Measurements from ENCODE around the gene PCDHGB1.
"Not testable (repeated sequence)": the region's sequence is repeated elsewhere in the genome, so short reads cannot be mapped to it uniquely, and the experiment has no call there.

Gene PCDHGB1

DNA sequence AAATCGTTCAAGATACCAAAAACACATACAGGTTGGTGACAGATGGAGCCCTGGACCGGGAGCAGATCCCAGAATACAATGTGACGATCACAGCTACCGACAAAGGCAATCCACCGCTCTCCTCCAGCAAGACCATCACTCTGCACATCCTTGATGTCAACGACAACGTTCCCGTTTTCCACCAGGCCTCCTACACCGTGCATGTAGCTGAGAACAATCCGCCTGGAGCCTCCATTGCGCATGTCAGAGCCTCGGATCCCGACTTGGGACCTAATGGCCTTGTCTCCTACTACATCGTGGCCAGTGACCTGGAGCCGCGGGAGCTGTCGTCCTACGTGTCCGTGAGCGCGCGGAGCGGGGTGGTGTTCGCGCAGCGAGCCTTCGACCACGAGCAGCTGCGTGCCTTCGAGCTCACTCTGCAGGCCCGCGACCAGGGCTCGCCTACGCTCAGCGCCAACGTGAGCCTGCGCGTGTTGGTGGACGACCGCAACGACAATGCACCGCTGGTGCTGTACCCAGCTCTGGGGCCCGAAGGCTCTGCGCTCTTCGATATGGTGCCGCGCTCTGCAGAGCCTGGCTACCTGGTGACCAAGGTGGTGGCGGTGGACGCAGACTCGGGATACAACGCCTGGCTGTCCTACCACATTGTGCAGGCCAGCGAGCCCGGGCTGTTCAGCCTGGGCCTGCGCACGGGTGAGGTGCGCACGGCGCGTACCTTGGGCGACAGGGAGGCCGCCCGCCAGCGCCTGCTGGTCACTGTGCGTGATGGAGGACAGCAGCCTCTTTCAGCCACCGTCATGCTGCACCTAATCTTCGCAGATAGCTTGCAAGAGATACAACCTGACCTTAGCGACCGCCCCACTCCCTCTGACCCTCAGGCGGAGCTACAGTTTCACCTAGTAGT, 21.9 kb downstream of the PCDHGB1 start:
- CTCF ChIA-PET, result no interaction called here
- DNase-seq (ENCODE audit: extremely low spot score), result no peak
- POLR2A ChIA-PET, result no interaction called here
- no peak for TF ChIP-seq ZNF384 (IDR thresholded peaks at IDR 0.05)
- TF ChIP-seq FOXA1 (IDR thresholded peaks at IDR 0.05), result no peak
- TF ChIP-seq TARDBP (IDR thresholded peaks at IDR 0.05), result no peak
- TF ChIP-seq BHLHE40 (IDR thresholded peaks at IDR 0.05; ENCODE audit: borderline replicate concordance), result no peak
- TF ChIP-seq L3MBTL2 (conservative IDR thresholded peaks at IDR 0.05), result no peak
- no peak for TF ChIP-seq CTBP1 (IDR thresholded peaks at IDR 0.05; ENCODE audit: borderline replicate concordance)
- no peak for TF ChIP-seq LEF1 (IDR thresholded peaks at IDR 0.05; ENCODE audit: borderline replicate concordance)
- no peak for TF ChIP-seq HDGF (IDR thresholded peaks at IDR 0.05; ENCODE audit: borderline replicate concordance)
- TF ChIP-seq FOXK2 (IDR thresholded peaks at IDR 0.05), result no peak
- TF ChIP-seq SP1 (IDR thresholded peaks at IDR 0.05), result no peak
- no peak for TF ChIP-seq SUZ12 (IDR thresholded peaks at IDR 0.05)
- TF ChIP-seq, protein P1, sequence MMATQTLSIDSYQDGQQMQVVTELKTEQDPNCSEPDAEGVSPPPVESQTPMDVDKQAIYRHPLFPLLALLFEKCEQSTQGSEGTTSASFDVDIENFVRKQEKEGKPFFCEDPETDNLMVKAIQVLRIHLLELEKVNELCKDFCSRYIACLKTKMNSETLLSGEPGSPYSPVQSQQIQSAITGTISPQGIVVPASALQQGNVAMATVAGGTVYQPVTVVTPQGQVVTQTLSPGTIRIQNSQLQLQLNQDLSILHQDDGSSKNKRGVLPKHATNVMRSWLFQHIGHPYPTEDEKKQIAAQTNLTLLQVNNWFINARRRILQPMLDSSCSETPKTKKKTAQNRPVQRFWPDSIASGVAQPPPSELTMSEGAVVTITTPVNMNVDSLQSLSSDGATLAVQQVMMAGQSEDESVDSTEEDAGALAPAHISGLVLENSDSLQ (IDR thresholded peaks at IDR 0.05), result no peak
- TF ChIP-seq FOXM1 (IDR thresholded peaks at IDR 0.05; ENCODE audit: borderline replicate concordance), result no peak
- no peak for TF ChIP-seq ARNT (IDR thresholded peaks at IDR 0.05)
- no peak for TF ChIP-seq ELF4 (IDR thresholded peaks at IDR 0.05)
- TF ChIP-seq NFRKB (IDR thresholded peaks at IDR 0.05), result no peak

DNA sequence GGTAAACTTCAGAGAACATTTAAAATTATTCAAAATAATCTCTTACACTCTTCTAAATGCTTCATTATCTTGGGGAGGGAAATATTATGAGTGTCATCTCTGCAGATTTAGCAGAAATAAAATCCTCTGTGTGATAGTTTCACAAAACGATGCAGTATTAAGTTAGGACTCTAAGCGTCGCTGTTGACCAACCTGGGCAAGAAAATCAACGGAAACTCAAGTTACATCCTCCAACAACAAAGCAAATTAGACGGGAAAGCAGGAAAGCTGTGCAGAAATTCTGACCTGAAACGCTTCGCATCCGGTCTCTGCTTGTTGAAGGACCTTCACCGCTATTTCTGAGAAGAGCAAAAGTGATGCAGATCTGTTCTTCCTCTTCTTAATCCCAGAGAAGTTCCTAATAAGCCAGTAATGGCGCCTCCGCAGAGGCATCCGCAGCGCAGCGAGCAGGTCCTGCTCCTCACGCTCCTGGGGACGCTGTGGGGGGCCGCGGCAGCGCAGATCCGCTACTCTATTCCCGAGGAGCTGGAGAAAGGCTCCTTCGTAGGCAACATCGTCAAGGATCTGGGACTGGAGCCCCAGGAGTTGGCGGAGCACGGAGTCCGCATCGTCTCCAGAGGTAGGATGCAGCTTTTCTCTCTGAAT, 23.9 kb downstream of the PCDHGB1 start, which contains the start of gene PCDHGA6:
Gene PCDHGA6 (plus strand): TSS at position 219 of the 645 bp plus-strand sequence. CDS start 193 bp downstream, at position 412.
- TF ChIP-seq NFRKB (IDR thresholded peaks at IDR 0.05), result no peak
- TF ChIP-seq L3MBTL2 (conservative IDR thresholded peaks at IDR 0.05), result no peak
- no peak for TF ChIP-seq LEF1 (IDR thresholded peaks at IDR 0.05; ENCODE audit: borderline replicate concordance)
- TF ChIP-seq FOXK2 (IDR thresholded peaks at IDR 0.05), result no peak
- no peak for TF ChIP-seq HDGF (IDR thresholded peaks at IDR 0.05; ENCODE audit: borderline replicate concordance)
- ChIA-PET CTCF (interaction anchor here (0.7 to 0.9 kb wide), 3 partner anchors 9 to 194 kb away, joined by 3 to 4 read pairs (median 3); partner anchors contain the start of gene PCDHGA7), POLR2A (no interaction called here)
- DNase-seq (ENCODE audit: extremely low spot score), result peak; percentile 15

DNA sequence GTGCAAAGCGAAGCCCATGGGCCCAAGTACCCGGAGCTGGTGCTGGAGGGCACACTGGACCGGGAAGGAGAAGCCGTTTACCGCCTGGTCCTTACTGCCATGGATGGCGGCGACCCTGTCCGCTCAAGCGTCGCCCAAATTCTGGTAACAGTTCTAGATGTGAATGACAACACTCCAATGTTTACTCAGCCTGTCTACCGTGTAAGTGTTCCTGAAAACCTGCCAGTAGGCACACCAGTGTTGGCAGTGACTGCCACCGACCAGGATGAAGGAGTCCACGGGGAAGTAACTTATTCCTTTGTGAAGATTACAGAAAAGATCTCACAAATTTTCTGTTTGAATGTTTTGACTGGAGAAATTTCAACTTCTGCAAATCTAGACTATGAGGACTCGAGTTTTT, 24.7 kb downstream of the PCDHGB1 start:
- POLR2A ChIA-PET, result no interaction called here
- CTCF ChIA-PET, result interaction anchor here (0.7 to 0.8 kb wide), 2 partner anchors 8 to 193 kb away, joined by 3 to 4 read pairs; partner anchors contain the start of gene PCDHGA7
- TF ChIP-seq HDGF (IDR thresholded peaks at IDR 0.05; ENCODE audit: borderline replicate concordance), result no peak
- no peak for TF ChIP-seq LEF1 (IDR thresholded peaks at IDR 0.05; ENCODE audit: borderline replicate concordance)
- TF ChIP-seq, protein P1 (IDR thresholded peaks at IDR 0.05), result no peak
- TF ChIP-seq CTBP1 (IDR thresholded peaks at IDR 0.05; ENCODE audit: borderline replicate concordance), result no peak
- TF ChIP-seq ARNT (IDR thresholded peaks at IDR 0.05), result no peak
- TF ChIP-seq SP1 (IDR thresholded peaks at IDR 0.05), result no peak
- TF ChIP-seq FOXM1 (IDR thresholded peaks at IDR 0.05; ENCODE audit: borderline replicate concordance), result no peak
- TF ChIP-seq TARDBP (IDR thresholded peaks at IDR 0.05), result no peak
- no peak for DNase-seq (ENCODE audit: extremely low spot score)

DNA sequence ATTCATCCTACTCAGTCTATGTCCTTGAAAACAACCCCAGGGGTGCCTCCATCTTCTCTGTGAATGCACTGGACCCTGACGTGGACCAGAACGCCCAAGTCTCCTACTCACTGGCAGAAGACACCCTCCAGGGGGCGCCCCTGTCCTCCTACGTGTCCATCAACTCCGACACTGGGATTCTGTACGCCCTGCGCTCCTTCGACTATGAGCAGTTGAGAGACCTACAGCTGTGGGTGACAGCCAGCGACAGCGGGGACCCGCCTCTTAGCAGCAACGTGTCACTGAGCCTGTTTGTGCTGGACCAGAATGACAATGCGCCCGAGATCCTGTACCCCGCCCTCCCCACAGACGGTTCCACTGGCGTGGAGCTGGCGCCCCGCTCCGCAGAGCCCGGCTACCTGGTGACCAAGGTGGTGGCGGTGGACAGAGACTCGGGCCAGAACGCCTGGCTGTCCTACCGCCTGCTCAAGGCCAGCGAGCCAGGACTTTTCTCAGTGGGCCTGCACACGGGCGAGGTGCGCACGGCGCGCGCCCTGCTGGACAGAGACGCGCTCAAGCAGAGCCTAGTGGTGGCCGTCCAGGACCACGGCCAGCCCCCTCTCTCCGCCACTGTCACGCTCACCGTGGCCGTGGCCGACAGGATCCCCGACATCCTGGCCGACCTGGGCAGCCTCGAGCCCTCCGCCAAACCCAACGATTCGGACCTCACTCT, 25.7 kb downstream of the PCDHGB1 start:
- CTCF ChIA-PET, POLR2A ChIA-PET: not testable (repeated sequence)

DNA sequence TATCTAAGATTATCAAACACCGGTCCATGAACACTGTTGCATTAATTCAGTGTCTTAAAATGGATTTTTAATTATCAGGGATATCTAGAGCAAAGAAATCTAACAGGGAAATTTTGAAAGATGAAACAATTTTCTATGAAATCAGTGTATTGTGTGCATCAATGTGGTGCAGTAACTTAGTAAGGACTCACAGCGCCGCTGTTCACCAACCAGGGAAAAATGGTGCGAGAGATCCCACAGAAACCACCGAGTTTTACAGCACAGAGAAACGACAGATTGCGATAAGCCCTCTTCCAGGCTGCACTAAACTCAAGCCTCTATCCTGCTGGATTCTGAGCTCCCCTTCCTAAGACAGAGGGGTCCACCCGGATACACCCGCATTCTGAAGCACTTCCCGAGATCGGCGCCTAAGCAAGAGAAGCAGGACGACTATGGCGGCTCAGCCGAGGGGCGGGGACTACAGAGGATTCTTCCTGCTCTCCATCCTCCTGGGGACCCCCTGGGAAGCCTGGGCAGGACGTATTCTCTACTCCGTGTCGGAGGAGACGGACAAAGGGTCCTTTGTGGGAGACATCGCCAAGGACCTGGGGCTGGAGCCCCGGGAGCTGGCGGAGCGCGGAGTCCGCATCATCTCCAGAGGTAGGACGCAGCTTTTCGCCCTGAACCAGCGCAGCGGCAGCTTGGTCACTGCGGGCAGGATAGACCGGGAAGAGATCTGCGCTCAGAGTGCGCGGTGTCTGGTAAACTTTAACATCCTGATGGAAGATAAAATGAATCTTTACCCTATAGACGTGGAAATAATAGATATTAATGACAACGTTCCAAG, 32.8 kb downstream of the PCDHGB1 start, which contains the start of gene PCDHGA7:
Gene PCDHGA7 (plus strand): TSS at position 274 of the 826 bp plus-strand sequence. CDS start 158 bp downstream, at position 432.
- CTCF ChIA-PET, result interaction anchor here (0.9 kb wide), 1 partner anchor 8 kb away, joined by 3 read pairs; no protein-coding TSS in a partner anchor
- TF ChIP-seq HDGF (IDR thresholded peaks at IDR 0.05; ENCODE audit: borderline replicate concordance) (no peak), FOXM1 (IDR thresholded peaks at IDR 0.05; ENCODE audit: borderline replicate concordance) (no peak), NFRKB (IDR thresholded peaks at IDR 0.05) (no peak), ELF4 (IDR thresholded peaks at IDR 0.05) (no peak), TARDBP (IDR thresholded peaks at IDR 0.05) (no peak), BHLHE40 (IDR thresholded peaks at IDR 0.05; ENCODE audit: borderline replicate concordance) (no peak), LEF1 (IDR thresholded peaks at IDR 0.05; ENCODE audit: borderline replicate concordance) (no peak), FOXA1 (IDR thresholded peaks at IDR 0.05) (no peak), ZNF384 (IDR thresholded peaks at IDR 0.05) (no peak), L3MBTL2 (conservative IDR thresholded peaks at IDR 0.05) (no peak), CTBP1 (IDR thresholded peaks at IDR 0.05; ENCODE audit: borderline replicate concordance) (no peak), SP1 (IDR thresholded peaks at IDR 0.05) (no peak), FOXK2 (IDR thresholded peaks at IDR 0.05) (no peak), ARNT (IDR thresholded peaks at IDR 0.05) (no peak), SUZ12 (IDR thresholded peaks at IDR 0.05) (no peak)
- TF ChIP-seq, protein P1 (IDR thresholded peaks at IDR 0.05), result no peak
- POLR2A ChIA-PET, result no interaction called here
- peak; percentile 19 for DNase-seq (ENCODE audit: extremely low spot score)

More for the DNA sequence above, 25.7 kb downstream of the PCDHGB1 start:
- DNase-seq (ENCODE audit: extremely low spot score), result not testable (repeated sequence)
